GM19099 (cell line): ENCODE measurements around the gene KLHL22.

Experiments
- POLR2A ChIP-seq: IDR thresholded peaks from 3 replicates; pipeline ENCODE4 v1.6.1; 2011; ENCODE audit warnings: low read depth; ENCODE audit not compliant: insufficient read length; ENCODE audit errors: extremely low read depth

Gene KLHL22

DNA sequence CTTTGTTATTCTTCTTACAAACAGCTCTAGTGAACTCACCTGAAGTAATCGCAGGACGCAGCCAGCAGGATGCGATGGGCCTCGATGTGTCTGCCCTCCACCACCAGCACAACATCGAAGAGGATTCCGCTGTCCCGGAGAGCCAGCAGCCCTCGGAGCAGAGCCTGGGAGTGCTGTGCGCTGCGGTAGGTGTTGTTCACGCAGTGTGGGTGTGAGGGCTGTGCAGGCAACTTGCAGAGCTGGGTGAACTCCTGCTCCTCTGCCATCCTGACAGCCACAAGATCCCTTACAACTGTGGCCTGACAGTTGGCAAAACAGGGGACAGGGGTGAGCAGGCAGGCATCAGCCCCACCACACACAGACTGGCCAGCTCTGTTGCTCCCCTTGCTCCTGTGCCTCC is 6.6 kb downstream of the KLHL22 start:
- no peak for TF ChIP-seq POLR2A

DNA sequence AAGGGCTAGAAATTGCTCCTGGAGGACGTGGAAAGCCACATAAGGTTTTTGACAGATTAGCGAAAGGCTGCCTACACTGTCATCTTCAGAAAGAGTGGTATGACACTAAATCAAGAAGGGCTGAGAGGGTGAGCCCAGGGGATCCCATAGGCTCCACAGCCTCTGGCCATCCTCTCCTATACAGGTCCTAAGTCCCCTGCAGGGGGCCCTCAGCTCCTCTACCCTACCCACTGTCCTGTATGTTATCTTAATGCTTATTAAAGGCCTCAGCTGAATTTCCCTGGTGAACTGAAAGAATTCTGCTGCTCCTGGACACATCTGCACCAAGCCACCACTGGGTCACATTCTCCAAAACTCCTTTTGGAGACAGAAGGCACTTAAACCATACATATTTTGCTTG is 7.9 kb downstream of the KLHL22 start:
- no peak for TF ChIP-seq POLR2A

DNA sequence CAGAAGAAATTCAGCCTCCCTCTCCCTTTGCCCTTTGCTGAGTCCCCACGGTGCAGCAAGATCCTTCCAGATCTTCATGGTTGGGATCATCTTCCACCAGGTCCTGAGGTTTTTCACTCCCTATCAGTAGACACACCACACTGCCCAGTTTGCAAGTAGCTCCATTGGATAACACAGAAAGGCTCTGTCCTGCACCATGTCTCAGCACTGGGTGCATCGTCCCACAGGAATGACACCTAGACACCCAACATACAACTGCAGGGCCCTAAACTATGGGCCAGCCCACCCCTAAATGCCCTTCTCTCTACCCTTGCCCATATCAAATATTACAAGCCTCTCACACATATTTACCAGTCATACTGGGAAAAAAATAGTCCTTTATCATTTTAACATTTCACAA is 9.4 kb downstream of the KLHL22 start:
- no peak for TF ChIP-seq POLR2A

DNA sequence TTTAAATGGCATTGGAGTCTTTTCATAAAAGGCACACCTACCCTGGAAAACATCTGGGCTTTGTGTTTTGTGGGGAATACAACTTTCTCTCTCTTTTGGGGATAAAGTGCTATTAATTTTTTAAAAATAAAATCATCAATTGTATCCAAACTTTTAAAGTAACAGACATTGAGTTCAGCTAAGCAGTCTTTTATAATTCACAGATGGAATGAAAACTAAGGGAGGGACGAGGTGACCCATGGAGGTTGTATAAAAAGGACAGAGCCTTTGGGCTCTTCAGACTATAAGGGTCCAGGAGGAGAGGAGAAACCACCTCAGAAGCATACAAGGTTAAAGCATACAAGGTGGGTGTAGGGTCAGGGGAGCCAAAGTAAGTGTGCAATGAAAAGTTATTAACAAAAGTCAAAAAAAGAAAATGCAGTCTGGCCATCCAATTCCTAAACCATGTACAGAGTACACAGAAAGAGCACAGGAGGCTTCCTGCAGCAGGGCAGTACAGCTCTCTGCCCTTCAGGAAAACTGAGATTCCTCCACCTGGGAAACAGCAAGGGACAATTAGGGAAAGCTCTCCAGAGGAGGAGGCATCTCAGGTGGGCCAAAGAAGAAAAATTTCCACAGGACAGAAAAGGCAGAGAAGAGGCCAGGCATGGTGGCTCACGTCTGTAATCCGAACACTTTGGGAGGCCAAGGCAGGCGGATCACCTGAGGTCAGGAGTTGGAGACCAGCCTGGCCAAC is 10.5 kb downstream of the KLHL22 start:
- TF ChIP-seq POLR2A: no peak

DNA sequence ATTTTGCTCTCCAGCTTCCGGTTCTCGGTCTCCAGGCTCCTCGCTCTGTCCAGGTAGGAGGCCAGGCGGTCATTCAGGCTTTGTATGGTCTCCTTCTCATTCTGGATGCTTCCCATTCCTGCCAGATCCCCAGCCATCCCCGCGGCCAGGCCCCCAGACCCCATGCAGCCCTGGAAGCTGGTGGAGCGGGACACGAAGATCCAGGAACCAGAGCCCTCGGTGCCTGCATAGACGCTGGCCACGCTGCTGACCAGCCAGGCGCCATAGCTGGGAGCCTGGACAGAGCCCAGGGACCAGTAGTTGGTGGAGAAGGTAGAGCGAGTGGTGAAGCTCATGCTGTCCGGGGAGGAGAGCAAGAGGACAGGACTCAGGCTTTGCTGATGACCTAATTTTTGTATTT is 11.8 kb downstream of the KLHL22 start:
- no peak for TF ChIP-seq POLR2A

DNA sequence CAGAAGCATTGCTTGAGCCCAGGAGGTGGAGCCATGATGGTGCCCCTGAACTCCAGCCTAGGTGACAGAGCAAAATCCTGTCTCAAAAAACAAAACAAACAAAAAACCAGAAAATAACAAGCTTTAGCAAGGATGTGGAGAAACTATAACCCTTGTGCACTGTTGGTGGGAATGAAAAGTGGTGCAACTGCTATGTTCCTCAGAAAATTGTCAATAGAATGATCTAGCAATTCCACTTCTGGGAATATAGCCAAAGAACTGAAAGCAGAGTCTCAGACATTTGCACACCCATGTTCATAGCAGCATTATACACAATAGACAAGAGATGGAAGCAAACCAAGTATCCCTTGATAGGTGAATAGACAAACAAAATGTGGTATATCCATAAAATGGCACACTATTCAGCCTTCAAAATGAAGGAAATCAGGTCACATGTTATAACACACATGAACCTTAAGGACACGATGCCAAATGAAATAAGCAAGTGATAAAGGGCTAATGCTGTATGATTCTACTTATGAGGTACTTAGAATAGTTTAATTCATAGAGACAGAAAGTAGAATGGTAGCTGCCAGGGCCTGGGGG is 15.9 kb downstream of the KLHL22 start:
- TF ChIP-seq POLR2A: no peak

DNA sequence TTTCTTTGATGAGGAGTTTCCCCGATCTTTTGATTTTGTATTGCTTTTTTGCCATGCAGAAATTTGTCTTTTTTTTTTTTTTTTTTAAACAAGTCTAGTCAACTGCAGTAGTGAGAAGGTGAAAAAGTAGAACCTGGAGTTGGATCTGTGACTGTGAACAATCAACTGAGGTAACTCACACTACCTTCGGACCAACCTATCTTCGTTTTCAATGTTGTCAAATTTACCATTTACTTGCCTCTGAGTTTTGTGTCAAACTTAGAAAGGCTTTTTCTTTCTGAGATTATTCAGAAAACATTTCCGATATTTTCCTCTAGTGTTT is 20.5 kb downstream of the KLHL22 start:
- TF ChIP-seq POLR2A: no peak

DNA sequence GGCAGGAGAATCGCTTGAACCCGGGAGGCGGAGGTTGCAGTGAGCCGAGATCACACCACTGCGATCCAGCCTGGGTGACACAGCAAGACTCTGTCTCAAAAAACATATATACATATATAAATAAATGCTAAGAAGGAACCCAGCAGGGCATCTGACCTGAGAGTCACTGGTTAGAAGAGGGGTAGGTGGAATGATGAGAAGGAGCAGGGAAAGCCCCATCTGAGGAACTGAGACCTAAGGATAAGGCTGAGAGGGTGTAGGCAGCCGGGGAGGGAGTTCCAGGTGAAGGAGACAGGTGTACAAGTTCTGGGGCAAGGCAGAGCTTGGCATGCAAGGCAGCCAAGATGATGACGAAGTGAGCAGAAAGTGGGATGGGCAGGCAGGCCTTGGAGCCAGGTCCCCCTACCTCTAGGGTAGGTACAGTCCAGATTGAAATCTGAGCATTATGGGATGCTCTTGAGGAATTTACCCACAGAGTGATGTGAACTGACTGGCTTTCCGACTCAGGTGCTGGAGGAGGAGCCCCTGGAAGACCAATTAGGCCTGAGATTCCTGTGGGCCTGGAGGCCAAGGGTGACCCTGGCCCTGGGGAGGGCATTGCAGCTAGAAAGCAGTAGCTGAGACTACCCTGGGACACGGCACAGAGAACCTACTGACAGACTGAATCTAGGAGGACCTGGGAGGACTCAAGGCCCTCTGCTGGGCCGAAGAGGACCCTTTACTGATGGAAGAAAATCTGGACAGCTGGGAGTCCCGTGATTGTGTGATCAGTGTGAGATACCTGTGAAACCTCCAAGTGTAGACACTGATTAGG is 22.8 kb downstream of the KLHL22 start:
- TF ChIP-seq POLR2A: no peak

DNA sequence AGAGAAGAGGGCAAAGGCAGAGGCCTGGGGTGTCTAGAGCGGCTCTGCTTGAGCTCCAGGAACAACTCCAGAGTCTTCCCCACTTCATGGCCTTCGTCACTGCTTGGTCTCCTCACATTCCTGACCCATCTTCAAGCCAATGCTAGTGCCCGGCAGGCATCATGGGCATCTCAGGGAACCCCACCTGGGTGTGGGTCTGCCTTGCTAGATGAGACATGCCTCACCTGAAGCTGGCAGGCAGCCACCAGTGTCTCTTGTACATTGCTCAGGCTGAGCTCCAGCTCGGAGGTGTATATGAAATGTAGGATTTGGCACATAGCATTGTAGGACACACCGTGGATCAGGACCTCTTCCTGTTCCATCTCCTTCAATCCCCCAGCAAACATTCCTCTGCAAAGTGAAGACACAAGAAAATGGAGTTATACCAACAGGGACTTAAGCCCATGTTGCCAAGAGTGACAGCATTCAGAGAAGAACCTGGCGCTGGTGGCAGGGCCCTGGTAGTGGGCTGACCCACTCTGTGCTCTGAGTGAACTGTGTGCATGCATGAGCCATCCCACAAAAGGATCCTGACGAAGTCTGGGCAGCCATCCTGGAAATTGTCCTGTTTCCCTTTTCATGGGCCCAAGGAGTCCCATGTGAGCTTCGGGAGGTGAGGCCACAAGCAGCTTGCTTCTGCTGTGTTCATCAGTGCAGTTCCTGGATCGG is 24.3 kb downstream of the KLHL22 start:
- TF ChIP-seq POLR2A: no peak

DNA sequence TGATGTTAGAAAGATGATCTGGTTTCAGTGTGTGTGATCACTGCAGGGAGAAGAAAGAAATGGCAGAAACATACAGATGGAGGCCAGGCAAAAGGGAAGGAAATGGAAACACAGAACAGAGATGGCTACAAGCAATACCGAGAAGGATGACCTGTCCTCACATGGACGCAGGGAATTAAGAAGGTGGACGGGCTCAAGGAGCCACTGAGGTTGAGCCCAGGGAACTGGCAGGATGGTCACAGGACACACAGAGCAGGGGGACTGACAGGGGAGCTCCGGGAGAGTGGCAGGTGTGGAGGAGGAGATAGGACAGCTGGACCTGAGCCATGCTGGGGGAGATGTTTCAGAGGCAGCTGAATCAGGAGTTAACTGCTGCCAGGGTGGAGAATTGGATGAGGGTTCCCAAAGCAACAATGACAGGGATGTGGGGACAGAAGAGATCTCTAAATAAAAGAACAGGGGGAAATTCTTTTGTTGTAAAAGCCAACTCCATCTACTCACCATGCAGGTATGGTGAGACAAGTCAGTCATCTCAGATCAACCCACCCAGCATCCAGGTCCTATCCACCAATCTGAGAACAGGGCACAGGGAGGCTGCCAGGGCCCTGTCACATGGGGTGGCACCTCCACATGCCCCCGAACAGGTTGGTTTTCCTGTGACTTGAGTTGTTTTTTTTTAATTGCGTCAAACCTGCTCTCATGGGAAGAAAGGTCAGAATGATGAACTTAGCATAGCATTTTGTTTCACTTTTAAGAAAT is 26.3 kb downstream of the KLHL22 start:
- TF ChIP-seq POLR2A: no peak

DNA sequence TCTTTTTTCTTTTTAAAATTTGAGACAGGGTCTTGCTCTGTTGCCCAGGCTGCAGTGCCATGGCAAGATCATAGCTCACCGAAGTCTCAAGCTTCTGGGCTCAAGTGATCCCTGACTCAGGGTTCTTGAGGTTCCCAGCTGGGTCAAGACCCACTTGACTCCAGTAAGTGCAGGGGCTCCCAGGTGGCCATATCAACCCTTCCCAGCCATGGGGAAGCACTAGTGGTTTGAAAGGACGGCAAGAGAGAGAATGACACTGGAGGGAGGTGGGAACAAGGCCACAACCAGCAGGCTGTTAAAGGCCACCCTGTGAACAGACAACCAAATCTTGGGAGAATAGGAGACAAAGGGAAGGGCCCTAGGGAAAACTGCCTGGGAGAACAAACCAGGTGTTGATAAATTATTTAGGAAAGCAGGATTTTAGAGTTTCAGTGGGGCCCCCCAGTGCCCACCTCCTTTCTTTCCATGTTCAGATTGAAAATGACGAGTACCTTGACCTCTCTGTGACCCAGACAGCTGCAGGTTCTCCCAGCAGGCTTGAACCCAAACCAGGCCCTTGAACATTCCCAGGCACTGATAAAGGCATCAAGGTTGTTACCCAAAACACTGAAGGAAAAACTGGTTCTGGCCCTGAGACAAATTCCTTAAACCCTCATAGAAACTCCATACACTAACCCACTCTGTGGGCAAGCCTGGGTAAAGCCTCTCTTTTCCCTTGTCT is 28.8 kb downstream of the KLHL22 start:
- TF ChIP-seq POLR2A: no peak

DNA sequence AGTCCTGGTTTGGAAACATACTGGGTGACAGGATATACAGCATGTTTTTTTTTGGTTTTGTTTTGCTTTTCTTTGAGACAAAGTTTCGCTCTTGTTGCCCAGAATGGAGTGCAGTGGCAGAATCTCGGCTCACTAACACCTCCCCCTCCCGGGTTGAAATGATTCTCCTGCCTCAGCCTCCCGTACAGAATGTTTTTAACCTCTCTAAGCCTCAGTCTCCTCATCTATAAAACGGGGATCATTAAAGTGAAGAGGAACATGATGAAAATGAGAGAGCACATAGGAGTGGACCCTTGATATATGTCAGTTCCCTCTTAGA is 29.9 kb downstream of the KLHL22 start:
- TF ChIP-seq POLR2A: no peak

DNA sequence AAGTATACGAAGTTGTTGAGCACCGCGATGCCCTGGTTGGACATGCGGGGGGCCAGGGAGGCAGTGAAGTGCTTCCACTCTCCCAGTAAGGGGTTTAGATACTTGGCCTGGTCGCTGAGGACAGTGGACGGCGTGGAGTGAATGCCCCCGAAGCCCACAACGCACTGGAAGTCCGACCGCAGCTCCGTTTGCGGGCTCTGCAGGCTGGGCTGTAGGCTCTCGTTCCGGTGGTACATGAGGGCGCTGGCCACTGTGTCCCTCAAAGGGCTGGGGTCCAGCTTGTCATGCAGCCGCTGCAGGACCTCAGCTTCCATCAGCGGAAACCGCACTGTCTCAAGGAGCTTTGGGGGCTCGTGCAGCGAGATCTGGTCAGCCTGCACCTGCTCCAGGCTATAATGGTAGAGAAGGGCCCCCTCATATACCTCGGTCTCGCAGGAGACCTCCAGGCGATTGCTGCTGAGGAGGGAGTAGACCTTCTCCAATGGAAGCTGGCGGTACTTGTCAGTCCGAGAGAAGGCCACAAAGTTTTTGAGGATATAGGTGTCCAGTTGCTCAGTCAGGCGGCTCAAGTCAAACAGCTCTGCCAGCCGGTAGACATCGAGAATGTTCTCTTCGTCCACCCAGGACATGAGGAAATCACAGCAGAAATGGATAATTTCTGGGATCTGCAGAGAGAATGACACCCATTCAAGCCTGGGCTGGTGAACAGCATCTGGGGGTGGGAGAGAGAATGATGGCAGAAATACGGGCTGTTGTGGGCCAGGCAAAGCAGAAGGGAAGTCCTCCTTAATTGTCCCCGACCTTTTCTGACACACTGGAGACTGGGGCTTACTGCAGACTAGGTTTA is 30.5 kb downstream of the KLHL22 start:
- no peak for TF ChIP-seq POLR2A

DNA sequence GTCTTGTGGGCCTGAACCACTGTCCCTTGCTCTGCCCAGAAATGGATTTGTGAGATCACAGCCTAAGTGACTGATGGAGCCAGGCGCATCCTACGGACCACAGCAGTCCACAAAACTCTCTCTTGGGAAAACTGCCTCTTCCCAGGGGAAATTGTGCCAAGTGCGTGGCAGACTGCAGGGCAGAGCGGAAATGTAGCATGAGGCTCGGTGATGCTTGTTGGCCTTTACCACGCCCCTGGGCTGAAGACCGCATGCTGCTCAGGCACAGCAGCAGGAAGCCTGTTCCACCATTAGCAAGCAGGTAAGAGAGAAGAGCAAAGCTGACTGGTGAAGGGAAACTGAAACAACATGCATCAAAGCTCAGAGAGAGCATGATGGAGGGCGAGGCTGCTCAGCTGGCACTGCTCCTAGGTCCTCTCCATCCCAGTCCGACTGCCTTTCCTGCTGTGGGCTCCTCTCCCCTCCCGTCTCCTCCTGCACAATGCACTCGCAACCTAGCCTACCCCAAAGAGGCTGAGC is 31.4 kb downstream of the KLHL22 start:
- no peak for TF ChIP-seq POLR2A
